ENCODE data around the gene CAPZA1.
A peak's percentile ranks its signal among the peaks of the same experiment; 100 is the strongest.

The CAPZA1 gene

DNA sequence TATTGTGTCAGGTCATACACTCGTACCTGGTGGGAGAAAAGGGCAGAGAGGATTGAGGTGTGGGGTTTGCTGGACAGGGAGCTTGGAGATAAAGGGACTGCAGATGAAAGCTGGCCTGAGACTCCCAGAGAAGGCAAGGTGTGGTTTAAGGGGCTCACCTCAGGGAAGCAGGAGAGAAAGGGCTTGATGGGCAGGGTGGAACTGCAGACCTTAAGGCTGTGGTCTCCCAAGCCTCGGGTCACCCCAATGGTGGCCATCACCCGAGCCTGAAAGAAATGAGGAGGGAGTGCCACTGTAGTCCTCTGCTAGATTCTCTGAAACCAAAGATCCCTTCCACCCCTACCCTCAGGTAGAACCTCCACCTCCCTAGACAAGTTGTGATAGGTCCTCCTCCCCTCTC is 91.0 kb downstream of the CAPZA1 start:
- no peak overlapping the region for H3K27ac ChIP-seq

DNA sequence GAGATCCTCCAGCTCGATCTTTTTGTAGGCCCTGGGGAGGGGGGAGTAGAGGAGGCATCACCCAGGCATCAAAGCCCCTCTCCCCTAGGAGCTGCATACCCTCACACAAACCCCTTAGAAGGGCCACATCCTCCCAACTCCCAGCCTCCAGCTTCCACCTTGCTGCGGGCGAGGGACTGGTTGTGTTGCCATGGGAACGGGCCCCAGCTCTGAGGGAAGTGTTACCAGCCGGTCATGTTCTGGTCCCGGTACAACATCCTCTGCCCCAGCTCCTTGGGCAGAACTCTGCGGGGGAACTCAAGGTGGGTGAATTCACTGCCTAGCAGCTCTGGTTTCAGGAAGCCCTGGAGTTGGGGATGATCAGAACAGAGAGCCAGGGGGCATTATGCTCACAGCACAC is 91.4 kb downstream of the CAPZA1 start:
- no peak overlapping the region for H3K27ac ChIP-seq

More for the DNA sequence above, 91.0 kb downstream of the CAPZA1 start:
- no peak overlapping the region for H3K4me3 ChIP-seq

GRCh38 chr1:112711670-112712069 is 92.0 kb downstream of the CAPZA1 start:
- H3K4me3 ChIP-seq = no peak overlapping the region
- no peak overlapping the region for H3K27ac ChIP-seq

More for the DNA sequence above, 91.4 kb downstream of the CAPZA1 start:
- no peak overlapping the region for H3K4me3 ChIP-seq

GRCh38 chr1:112712191-112712590 is 92.6 kb downstream of the CAPZA1 start:
- Histone ChIP-seq H3K4me3 (no peak overlapping the region), H3K27ac (no peak overlapping the region)

DNA sequence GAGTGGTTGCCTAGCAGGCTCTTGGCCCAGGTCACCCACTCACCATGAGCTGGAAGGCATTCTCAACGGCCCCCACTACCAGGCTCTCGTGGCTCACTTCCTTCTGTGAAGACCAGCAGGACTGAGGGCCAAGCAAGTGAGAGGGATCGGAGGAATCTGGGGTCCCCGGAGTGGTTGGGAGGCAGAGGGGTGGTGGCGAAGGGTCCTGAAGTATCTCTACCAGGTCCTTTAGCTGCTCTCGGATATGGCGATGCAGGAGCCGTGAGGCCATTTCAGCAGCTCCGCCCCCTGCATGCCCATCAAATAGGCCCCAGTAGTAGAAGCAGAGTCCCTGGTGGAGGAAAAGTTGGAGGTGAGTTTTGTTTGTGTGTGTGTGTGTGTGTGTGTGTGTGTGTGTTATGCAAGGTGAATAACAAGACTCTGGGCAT is 93.1 kb downstream of the CAPZA1 start:
- Histone ChIP-seq H3K27ac (no peak overlapping the region), H3K4me3 (no peak overlapping the region)

DNA sequence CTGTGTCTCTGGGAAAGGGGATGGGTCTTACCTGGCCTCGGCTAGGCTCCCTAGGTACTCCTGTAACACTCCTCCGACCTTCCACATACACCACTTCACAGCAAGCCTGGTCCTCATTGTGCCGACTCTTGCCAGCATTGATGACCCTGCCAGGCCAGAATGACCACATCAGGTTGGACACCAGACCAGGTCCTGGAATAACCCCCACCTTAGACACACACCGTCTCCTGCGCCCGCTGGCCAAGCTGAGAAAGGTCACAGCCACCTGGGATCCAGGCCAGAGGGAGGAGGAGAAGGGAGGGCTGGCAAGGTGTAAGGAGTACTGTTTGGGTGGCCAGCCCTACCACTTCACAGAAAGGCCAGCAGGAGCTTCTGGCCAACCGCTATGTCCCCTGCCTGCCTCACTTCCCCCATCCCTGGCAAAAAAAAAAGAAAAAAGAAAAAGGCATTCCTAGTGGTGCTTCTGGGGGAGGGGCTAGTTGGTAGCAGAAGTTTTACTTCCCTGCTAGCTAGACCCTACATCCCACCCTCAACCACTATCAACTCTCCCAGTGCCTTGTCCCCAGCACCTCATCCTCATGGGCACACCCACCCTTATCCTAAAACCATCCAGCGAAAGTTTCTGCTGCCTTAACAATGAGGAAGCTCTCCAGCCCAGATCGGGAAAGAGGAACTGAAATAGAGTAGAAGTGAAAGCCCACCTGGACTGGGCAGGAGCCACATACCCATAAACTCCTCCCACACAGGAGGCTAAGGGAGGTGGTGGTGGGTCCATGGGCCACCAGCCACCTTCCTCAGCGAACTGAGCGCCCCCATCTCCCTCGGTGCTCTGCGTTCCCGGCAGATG is 94.1 kb downstream of the CAPZA1 start:
- Histone ChIP-seq H3K27ac (peak overlapping the region in 5 of 21 experiments; percentile 29 to 84 (median 69)), H3K4me3 (peak overlapping the region; percentile 33 to 69 (median 60))

GRCh38 chr1:112714313-112715263 is 95.0 kb downstream of the CAPZA1 start:
- peak overlapping the region in 17 of 21 experiments; percentile 2 to 84 (median 64) for H3K27ac ChIP-seq
- H3K4me3 ChIP-seq = peak overlapping the region; percentile 33 to 69 (median 60)

DNA sequence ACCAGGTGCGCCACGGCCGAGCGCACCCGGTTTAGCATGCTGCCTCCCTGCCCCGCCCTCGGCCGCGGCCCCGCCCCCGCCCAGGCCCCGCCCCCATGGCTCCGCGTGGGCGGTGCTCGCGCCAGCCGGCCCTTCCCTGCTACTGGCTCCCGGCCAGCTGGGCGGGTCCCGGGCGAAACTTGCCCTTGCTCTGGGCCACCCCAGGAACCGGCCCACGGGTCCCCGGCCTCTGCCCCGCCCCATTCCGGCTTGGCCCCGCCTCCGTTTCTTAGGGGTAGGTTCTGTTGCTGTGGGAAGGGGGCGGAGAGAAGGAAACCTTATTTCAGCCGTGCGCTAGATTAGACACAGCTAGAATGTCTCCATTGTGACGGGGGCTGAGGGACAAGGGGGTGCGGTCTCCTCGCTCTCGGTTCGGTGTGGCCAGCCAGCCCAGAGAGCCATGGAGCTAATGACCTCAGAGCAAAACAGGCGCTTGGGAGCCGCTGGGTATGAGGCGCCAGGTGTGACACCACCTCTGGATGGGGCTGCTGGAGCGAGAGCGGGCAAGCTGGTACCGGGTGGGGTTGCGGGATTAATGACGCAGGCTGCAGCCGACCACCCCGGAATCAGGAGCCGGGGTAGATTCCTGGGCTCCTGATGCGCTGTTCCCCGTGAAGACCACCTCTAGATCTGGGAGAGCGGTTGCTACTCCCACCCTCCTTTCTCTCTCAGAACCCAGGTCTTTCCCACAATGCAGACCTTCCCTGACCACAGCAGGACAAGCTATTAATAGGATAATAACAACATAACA is 95.8 kb downstream of the CAPZA1 start, which contains the start of gene PPM1J:
TSS of gene PPM1J (minus strand) at position 69 of the 790 bp plus-strand sequence. CDS start at position 38, 31 bp downstream.
- peak within 1 kb of the TSS; percentile 33 to 69 (median 60) for H3K4me3 ChIP-seq

DNA sequence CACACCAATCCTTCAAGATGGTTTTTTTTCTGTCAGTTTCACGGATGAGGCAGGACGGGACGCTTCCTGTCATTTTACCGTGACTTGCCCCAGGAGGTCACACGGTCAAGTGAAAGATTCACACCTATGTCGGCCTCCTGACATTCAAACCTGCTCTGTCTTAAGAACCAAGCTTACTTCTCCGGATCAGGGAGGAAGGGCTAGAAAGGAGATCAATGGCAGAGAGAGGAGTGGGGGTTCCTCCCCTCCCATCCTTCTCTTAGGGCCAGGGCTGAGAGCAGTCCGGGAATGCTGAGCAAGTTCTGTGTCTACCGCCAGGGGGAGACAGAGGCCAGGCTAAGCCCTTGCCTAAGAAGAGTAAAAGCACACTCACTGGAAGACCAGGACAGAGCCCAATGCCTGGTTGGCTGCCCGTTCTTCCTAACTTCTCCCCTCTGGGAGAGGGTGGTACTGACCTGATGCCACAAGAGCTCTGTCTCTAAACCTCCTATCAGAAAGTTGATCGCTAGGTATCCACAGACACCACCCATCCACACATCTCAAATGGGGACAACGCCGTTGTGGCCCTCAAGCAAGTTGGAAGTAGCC is 96.6 kb downstream of the CAPZA1 start:
- peak overlapping the region in 13 of 21 experiments; percentile 9 to 75 (median 46) for H3K27ac ChIP-seq
- H3K4me3 ChIP-seq = peak overlapping the region; percentile 33 to 69 (median 60)

More for the DNA sequence above, 95.8 kb downstream of the CAPZA1 start, which contains the start of gene PPM1J:
- peak within 1 kb of the TSS in 19 of 21 experiments; percentile 2 to 84 (median 64) for H3K27ac ChIP-seq

DNA sequence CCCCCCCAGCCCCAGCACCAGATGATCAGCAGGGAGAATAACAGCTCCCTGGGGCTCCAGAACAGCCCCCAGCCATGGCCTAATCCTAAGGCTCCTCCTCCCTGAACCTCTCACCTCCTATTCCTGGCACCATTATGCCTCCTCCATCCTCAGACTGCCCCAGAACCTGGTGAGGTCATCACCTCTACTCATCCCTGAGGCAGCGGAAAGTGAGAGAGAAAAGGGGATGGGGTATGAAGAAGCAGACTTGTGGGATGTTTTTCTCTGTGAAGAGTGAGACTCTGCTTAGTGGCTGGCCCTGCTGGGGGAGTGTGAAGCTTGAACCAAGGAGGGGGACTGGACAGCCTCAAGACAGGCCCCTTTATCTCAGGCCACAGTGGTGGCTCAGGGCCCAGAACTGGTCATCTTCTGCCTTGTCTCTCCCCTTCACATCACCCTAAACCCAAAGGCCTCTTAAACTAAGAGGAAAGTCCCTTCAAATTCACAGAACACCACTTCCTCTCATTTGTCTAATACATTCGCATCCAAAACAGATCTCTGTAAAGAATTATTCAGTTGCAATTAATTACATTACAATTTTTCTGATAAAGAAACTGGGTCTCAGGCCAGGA is 97.7 kb downstream of the CAPZA1 start:
- Histone ChIP-seq H3K27ac (no peak overlapping the region), H3K4me3 (no peak overlapping the region)

GRCh38 chr1:112718691-112719418 is 99.2 kb downstream of the CAPZA1 start:
- Histone ChIP-seq H3K4me3 (peak overlapping the region in 4 of 7 experiments; percentile 2 to 24 (median 14)), H3K27ac (peak overlapping the region in 1 of 21 experiments; percentile 6)

- no peak overlapping the region for H3K27ac ChIP-seq
- no peak overlapping the region for H3K4me3 ChIP-seq
These were observed 100.1 kb downstream of the CAPZA1 start for GRCh38 chr1:112719706-112720105.

DNA sequence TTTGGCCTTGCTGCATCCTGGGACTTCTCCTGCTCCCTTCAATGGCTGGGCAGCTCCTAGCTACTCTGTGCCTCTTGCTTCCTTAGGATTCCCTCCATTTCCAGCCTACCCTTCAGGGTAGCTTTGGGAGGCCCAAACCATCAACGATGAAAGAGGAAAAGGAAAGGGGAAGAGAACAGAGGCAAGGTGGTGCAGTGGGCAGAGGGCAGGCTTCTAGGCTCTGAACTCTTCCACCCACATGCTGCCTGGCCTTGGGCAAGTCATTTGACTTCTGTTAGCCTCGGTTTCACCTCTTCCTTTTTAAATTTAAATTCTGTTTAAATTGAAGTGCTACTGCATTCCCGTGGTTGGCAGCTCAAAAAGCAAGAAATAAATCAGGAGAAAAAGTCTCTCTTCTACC is 101.2 kb downstream of the CAPZA1 start:
- Histone ChIP-seq H3K4me3 (no peak overlapping the region), H3K27ac (no peak overlapping the region)
